Adrenal gland (tissue), 5 donors: ENCODE data around the gene INSR.

Source experiments
- CTCF ChIP-seq, 6 experiments: fragments of 450-650 bp in 4 of 6; fragments of 200-600 bp in 2 of 6; sonication (generic) in 1 of 6; IDR thresholded peaks; 1 replicate in 5 of 6; 2 replicates in 1 of 6; pipeline versions ENCODE4 v1.5.1 to v1.8.0; 2016 to 2021; ENCODE audit warnings: antibody characterized with exemption in 6 of 6, mild to moderate bottlenecking in 2 of 6, moderate library complexity in 1 of 6
- POLR2A ChIP-seq, 2 donors: fragments of 450-650 bp; IDR thresholded peaks; one replicate each; pipeline ENCODE4 v1.6.1; 2017; ENCODE audit warnings: antibody characterized with exemption in 2 of 2, mild to moderate bottlenecking in 2 of 2, moderate library complexity in 1 of 2
- donor health status: DM: no; HTN: no; CAD: no.

GRCh38 chr19:7246601-7247000 is 47.6 kb downstream of the INSR start:
- no peak for TF ChIP-seq CTCF (IDR thresholded peaks at IDR 0.05)
- TF ChIP-seq POLR2A (IDR thresholded peaks at IDR 0.05) = no peak
